ENCODE results near the gene PNMA6A. TPM values are rescaled to one million over a fixed set of nuclear protein-coding genes. Genes with fewer than 3 reads are reported as not detected.
A peak's percentile ranks its signal among the peaks of the same experiment; 100 is the strongest.

PNMA6A gene
- total RNA-seq, 1 donor, result 0.43 TPM

- no peak for DNase-seq (ENCODE audit: low read depth)
- no peak overlapping the region for H3K4me3 ChIP-seq (ENCODE audit: low read depth, low read length)
- no peak for TF ChIP-seq CTCF (IDR thresholded peaks at IDR 0.05; ENCODE audit: insufficient read depth, low read depth, low read length)
Measured at GRCh38 chrX:153052534-153052933, 19.7 kb upstream of the PNMA6A start.

- no peak within 1 kb of the TSS for H3K4me3 ChIP-seq (ENCODE audit: low read depth, low read length)
- no peak for DNase-seq (ENCODE audit: low read depth)
- TF ChIP-seq CTCF (IDR thresholded peaks at IDR 0.05; ENCODE audit: insufficient read depth, low read depth, low read length), result no peak
Measured at GRCh38 chrX:153055871-153056749, 16.1 kb upstream of the PNMA6A start, which contains the start of gene PNMA3. Gene PNMA3, plus strand, starts transcription at chrX:153056470. Its CDS starts 586 bp downstream, at chrX:153057056.

GRCh38 chrX:153057281-153057680 is 15.0 kb upstream of the PNMA6A start:
- TF ChIP-seq CTCF (IDR thresholded peaks at IDR 0.05; ENCODE audit: insufficient read depth, low read depth, low read length), result no peak
- DNase-seq (ENCODE audit: low read depth), result no peak
- H3K4me3 ChIP-seq (ENCODE audit: low read depth, low read length), result no peak overlapping the region

- no peak for DNase-seq (ENCODE audit: low read depth)
- TF ChIP-seq CTCF (IDR thresholded peaks at IDR 0.05; ENCODE audit: insufficient read depth, low read depth, low read length), result no peak
- H3K4me3 ChIP-seq (ENCODE audit: low read depth, low read length), result no peak overlapping the region
Measured at GRCh38 chrX:153059191-153060094, 12.8 kb upstream of the PNMA6A start.

GRCh38 chrX:153060095-153060445 is 12.2 kb upstream of the PNMA6A start:
- no peak for DNase-seq (ENCODE audit: low read depth)
- TF ChIP-seq CTCF (IDR thresholded peaks at IDR 0.05; ENCODE audit: insufficient read depth, low read depth, low read length), result no peak
- no peak overlapping the region for H3K4me3 ChIP-seq (ENCODE audit: low read depth, low read length)

GRCh38 chrX:153061732-153062131 is 10.5 kb upstream of the PNMA6A start:
- no peak overlapping the region for H3K4me3 ChIP-seq (ENCODE audit: low read depth, low read length)
- TF ChIP-seq CTCF (IDR thresholded peaks at IDR 0.05; ENCODE audit: insufficient read depth, low read depth, low read length), result no peak
- DNase-seq (ENCODE audit: low read depth), result peak; percentile 41

Measured in fibroblast of villous mesenchyme (primary cell).